HepG2 (cell line): ENCODE measurements around the gene WDR81. TPM values are rescaled to one million over a fixed set of nuclear protein-coding genes. Genes with fewer than 3 reads are reported as not detected.

Source experiments
- CAMTA2 ChIP-seq: sonication (generic); formaldehyde crosslinking; IDR thresholded peaks from 2 replicates; pipeline ENCODE4 v1.4.0; 2020; ENCODE audit warnings: mild to moderate bottlenecking, missing genetic modification reagents, borderline replicate concordance
- CHD2 ChIP-seq: IDR thresholded peaks from 2 replicates; pipeline ENCODE4 v1.6.1; 2011; ENCODE audit warnings: low read depth, low read length, improper control_type of control experiment
- HMGXB3 ChIP-seq: sonication (generic); formaldehyde crosslinking; IDR thresholded peaks from 2 replicates; pipeline ENCODE4 v1.4.0; 2020; ENCODE audit warnings: missing genetic modification reagents, borderline replicate concordance
- MTF2 ChIP-seq: sonication (generic); formaldehyde crosslinking; IDR thresholded peaks from 2 replicates; pipeline ENCODE4 v1.5.0; 2020; ENCODE audit warnings: missing genetic modification reagents, borderline replicate concordance
- PCBP1 ChIP-seq: fragments of 200-400 bp; formaldehyde crosslinking; IDR thresholded peaks from 2 replicates; pipeline ENCODE4 v1.6.1; 2017; ENCODE audit warnings: mild to moderate bottlenecking, low read depth, low read length, borderline replicate concordance
- RAD51 ChIP-seq: fragments of 450-650 bp; IDR thresholded peaks from 2 replicates; pipeline ENCODE4 v1.6.1; 2016; ENCODE audit warnings: borderline replicate concordance
- RFX1 ChIP-seq: fragments of 450-650 bp; IDR thresholded peaks from 2 replicates; pipeline ENCODE4 v1.6.1; 2017
- SKI ChIP-seq: fragments of 450-650 bp; IDR thresholded peaks from one replicate; pipeline ENCODE4 v1.6.1; 2018; ENCODE audit warnings: mild to moderate bottlenecking; ENCODE audit not compliant: partially characterized antibody
- ZNF263 ChIP-seq: sonication (generic); formaldehyde crosslinking; IDR thresholded peaks from 2 replicates; pipeline ENCODE4 v1.4.0; 2020; ENCODE audit warnings: missing genetic modification reagents
- ZNF275 ChIP-seq: sonication (generic); formaldehyde crosslinking; IDR thresholded peaks from 2 replicates; pipeline ENCODE4 v1.8.0; 2022; ENCODE audit warnings: missing genetic modification reagents, mild to moderate bottlenecking, inconsistent platforms, borderline replicate concordance
- ZNF282 ChIP-seq: fragments of 450-650 bp; IDR thresholded peaks from 2 replicates; pipeline ENCODE4 v1.6.1; 2018; ENCODE audit not compliant: partially characterized antibody
- ZNF746 ChIP-seq: sonication (generic); formaldehyde crosslinking; IDR thresholded peaks from 2 replicates; pipeline ENCODE4 v1.8.0; 2022; ENCODE audit warnings: mild to moderate bottlenecking, missing genetic modification reagents
- ZNF839 ChIP-seq: sonication (generic); formaldehyde crosslinking; IDR thresholded peaks from 2 replicates; pipeline ENCODE4 v1.4.0; 2020; ENCODE audit warnings: missing genetic modification reagents, mild to moderate bottlenecking, borderline replicate concordance
- ZNF841 ChIP-seq: sonication (generic); formaldehyde crosslinking; IDR thresholded peaks from 2 replicates; pipeline ENCODE4 v1.8.1; 2023; ENCODE audit warnings: missing genetic modification reagents, borderline replicate concordance
- ZNF883 ChIP-seq: sonication (generic); formaldehyde crosslinking; IDR thresholded peaks from 2 replicates; pipeline ENCODE4 v1.5.1; 2020; ENCODE audit warnings: mild to moderate bottlenecking, missing genetic modification reagents; ENCODE audit errors: not compliant biosample characterization
- ZNF891 ChIP-seq: sonication (generic); formaldehyde crosslinking; IDR thresholded peaks from 2 replicates; pipeline ENCODE4 v1.5.0; 2020; ENCODE audit warnings: mild to moderate bottlenecking, missing genetic modification reagents
- polyA plus RNA-seq, 8 experiments: library from polyadenylated mRNA; depleted of rRNA in 3 of 8; stranded (reverse) in 7 of 8; unstranded in 1 of 8; fragments of >200 nt; fragmentation: Illumina TruSeq in 4 of 8; extraction: Trizol in 4 of 8; gene quantifications; 2 replicates each; pipeline versions ENCODE4 v1.2.1 to v1.2.3, GENCODE V29; 2011 to 2016; ENCODE audit warnings: low read depth in 4 of 8, missing spikeins in 1 of 8, mixed read lengths in 1 of 8; ENCODE audit not compliant: insufficient read depth in 1 of 8
- total RNA-seq, 5 experiments: library from RNA; depleted of rRNA; stranded (reverse); fragments of >200 nt; fragmentation: Illumina TruSeq; extraction: Trizol; gene quantifications; 2 replicates each; pipeline ENCODE4 v1.2.3, GENCODE V29; 2016; ENCODE audit warnings: low read depth in 1 of 5
- TF ChIP-seq, protein P1 (sequence below): IDR thresholded peaks from 2 replicates; pipeline ENCODE4 v1.6.1; 2016; ENCODE audit warnings: missing genetic modification reagents, missing compliant biosample characterization
- TF ChIP-seq, protein P2 (sequence below): sonication (generic); formaldehyde crosslinking; IDR thresholded peaks from 2 replicates; pipeline ENCODE4 v1.4.0; 2020; ENCODE audit warnings: missing genetic modification reagents
- TF ChIP-seq, protein P3 (sequence below): IDR thresholded peaks from 2 replicates; pipeline ENCODE4 v1.6.1; 2012; ENCODE audit warnings: inconsistent platforms

The WDR81 gene
- total and polyA plus RNA-seq, 2 of the 13 experiments (the other 11 are each of a cell fraction or from before 2014, with no cell fraction given) = 9.1 to 16.7 TPM

DNA sequence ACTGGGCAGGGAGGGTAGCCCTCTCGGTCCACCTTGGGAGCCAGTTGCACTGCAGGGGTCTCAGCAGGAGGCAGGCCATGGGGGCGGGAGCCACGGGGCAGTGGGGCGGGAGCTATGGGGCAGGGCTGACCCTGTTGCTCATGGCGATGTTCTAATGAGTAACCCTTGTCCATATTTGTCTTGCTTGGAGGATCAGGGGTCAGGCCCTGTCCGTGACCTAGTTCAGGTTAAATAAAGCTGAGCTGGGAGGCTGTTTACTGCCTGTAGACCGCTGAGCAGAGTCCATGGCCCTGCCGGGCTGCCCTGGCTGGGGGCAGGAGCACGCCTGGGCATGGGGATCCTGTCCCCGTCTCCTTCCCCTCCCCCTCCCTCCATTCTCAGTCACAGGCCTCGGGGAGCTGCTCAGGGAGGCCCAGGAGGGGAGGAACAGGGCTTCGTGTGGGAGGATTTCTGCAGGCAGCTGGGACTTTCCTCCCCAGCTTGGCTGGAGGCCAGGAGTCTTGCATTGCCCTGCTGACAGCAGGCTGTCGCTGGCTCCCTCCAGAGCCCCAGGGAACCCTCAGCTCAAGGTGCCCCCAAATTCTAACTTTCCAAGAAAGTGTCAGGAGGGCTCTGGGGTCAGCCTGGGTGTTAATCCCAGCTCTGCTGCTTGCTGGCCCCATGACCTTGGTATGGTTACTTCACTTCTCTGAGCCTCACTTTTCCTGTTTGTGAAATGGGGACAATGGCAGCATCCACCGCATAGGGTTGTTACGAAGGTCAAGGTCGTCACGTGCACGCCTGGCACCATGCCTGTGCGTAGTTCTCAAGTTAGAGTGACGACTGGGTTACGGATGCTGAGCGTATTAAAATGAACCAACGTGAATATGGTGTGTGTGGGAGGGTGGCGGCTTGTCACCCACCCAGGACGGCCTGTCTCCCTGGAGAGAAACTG is 12.1 kb downstream of the WDR81 start (continued):
- peak; percentile 68; the same call in 1 of the 2 replicates for TF ChIP-seq HMGXB3 (CRISPR knock-in tag)
- TF ChIP-seq, protein P1, sequence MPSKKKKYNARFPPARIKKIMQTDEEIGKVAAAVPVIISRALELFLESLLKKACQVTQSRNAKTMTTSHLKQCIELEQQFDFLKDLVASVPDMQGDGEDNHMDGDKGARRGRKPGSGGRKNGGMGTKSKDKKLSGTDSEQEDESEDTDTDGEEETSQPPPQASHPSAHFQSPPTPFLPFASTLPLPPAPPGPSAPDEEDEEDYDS (CRISPR knock-in tag) = peak; percentile 55; the same call in 1 of the 2 replicates
- TF ChIP-seq ZNF883 = no peak
- no peak for TF ChIP-seq MTF2
- peak; percentile 57; the same call in 1 of the 2 replicates for TF ChIP-seq CHD2
- peak; percentile 98 for TF ChIP-seq ZNF263 (CRISPR knock-in tag)
- TF ChIP-seq RAD51 = no peak
- peak; percentile 92 for TF ChIP-seq ZNF275
- no peak for TF ChIP-seq CAMTA2 (CRISPR knock-in tag)
- TF ChIP-seq, protein P2, sequence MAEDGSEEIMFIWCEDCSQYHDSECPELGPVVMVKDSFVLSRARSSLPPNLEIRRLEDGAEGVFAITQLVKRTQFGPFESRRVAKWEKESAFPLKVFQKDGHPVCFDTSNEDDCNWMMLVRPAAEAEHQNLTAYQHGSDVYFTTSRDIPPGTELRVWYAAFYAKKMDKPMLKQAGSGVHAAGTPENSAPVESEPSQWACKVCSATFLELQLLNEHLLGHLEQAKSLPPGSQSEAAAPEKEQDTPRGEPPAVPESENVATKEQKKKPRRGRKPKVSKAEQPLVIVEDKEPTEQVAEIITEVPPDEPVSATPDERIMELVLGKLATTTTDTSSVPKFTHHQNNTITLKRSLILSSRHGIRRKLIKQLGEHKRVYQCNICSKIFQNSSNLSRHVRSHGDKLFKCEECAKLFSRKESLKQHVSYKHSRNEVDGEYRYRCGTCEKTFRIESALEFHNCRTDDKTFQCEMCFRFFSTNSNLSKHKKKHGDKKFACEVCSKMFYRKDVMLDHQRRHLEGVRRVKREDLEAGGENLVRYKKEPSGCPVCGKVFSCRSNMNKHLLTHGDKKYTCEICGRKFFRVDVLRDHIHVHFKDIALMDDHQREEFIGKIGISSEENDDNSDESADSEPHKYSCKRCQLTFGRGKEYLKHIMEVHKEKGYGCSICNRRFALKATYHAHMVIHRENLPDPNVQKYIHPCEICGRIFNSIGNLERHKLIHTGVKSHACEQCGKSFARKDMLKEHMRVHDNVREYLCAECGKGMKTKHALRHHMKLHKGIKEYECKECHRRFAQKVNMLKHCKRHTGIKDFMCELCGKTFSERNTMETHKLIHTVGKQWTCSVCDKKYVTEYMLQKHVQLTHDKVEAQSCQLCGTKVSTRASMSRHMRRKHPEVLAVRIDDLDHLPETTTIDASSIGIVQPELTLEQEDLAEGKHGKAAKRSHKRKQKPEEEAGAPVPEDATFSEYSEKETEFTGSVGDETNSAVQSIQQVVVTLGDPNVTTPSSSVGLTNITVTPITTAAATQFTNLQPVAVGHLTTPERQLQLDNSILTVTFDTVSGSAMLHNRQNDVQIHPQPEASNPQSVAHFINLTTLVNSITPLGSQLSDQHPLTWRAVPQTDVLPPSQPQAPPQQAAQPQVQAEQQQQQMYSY (CRISPR knock-in tag) = no peak
- no peak for TF ChIP-seq ZNF839 (CRISPR knock-in tag)
- TF ChIP-seq ZNF282 = no peak
- peak; percentile 49; the same call in 1 of the 2 replicates for TF ChIP-seq RFX1
- TF ChIP-seq ZNF891 (CRISPR knock-in tag) = no peak; the same call in 1 of the 2 replicates
- peak; percentile 91 for TF ChIP-seq PCBP1
- TF ChIP-seq ZNF746 = peak; percentile 99
- no peak for TF ChIP-seq ZNF841 (CRISPR knock-in tag)
- TF ChIP-seq SKI = peak; percentile 95
- TF ChIP-seq, protein P3, sequence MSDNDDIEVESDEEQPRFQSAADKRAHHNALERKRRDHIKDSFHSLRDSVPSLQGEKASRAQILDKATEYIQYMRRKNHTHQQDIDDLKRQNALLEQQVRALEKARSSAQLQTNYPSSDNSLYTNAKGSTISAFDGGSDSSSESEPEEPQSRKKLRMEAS = peak; percentile 78
